ENCODE measurements around the gene BEAN1.

BEAN1 gene

GRCh38 chr16:66427036-66427860 is at the start of gene BEAN1:
Gene BEAN1 (plus strand): TSS chr16:66427295. CDS start chr16:66437677, 10,382 bp downstream.
- DNase-seq (ENCODE audit: low spot score), result no peak

GRCh38 chr16:66377324-66377723 is 49.8 kb upstream of the BEAN1 start:
- no peak for DNase-seq (ENCODE audit: low spot score)

- no peak for DNase-seq (ENCODE audit: low spot score)
These were observed 48.1 kb upstream of the BEAN1 start for GRCh38 chr16:66378741-66379570.

- no peak for DNase-seq (ENCODE audit: low spot score)
These were observed 47.5 kb upstream of the BEAN1 start for GRCh38 chr16:66379571-66379941.

GRCh38 chr16:66380421-66380820 is 46.7 kb upstream of the BEAN1 start:
- no peak for DNase-seq (ENCODE audit: low spot score)

GRCh38 chr16:66381585-66382170 is 45.4 kb upstream of the BEAN1 start:
- no peak for DNase-seq (ENCODE audit: low spot score)

- no peak for DNase-seq (ENCODE audit: low spot score)
These were observed 44.7 kb upstream of the BEAN1 start for GRCh38 chr16:66382171-66382965.

GRCh38 chr16:66382966-66383299 is 44.2 kb upstream of the BEAN1 start:
- no peak for DNase-seq (ENCODE audit: low spot score)

GRCh38 chr16:66383551-66383950 is 43.5 kb upstream of the BEAN1 start:
- DNase-seq (ENCODE audit: low spot score), result no peak

- DNase-seq (ENCODE audit: low spot score), result no peak
These were observed 41.7 kb upstream of the BEAN1 start for GRCh38 chr16:66385415-66385814.

GRCh38 chr16:66386629-66387622 is 40.2 kb upstream of the BEAN1 start:
- no peak for DNase-seq (ENCODE audit: low spot score)

GRCh38 chr16:66387817-66388332 is 39.2 kb upstream of the BEAN1 start:
- DNase-seq (ENCODE audit: low spot score), result no peak

- DNase-seq (ENCODE audit: low spot score), result no peak
These were observed 38.5 kb upstream of the BEAN1 start for GRCh38 chr16:66388350-66389139.

GRCh38 chr16:66389256-66390176 is 37.6 kb upstream of the BEAN1 start:
- no peak for DNase-seq (ENCODE audit: low spot score)

- DNase-seq (ENCODE audit: low spot score), result no peak
These were observed 36.6 kb upstream of the BEAN1 start for GRCh38 chr16:66390346-66391108.

- no peak for DNase-seq (ENCODE audit: low spot score)
These were observed 35.1 kb upstream of the BEAN1 start for GRCh38 chr16:66391726-66392670.

Measured in CD4-positive, alpha-beta T cell treated with Interleukin-15 for 4 hours (primary cell).